K562 (cell line): ENCODE measurements around the gene NPFF. TPM values are rescaled to one million over a fixed set of nuclear protein-coding genes. Genes with fewer than 3 reads are reported as not detected.

Experiments
- ATAC-seq: fragments of 200-7000 bp; cut with Tn5 transposase; 3 replicates; pipeline ENCODE4 v1.9.1; 2020; ENCODE audit warnings: moderate library complexity
- BruUV-seq: library from RNA; stranded (reverse); fragments of 400-500 nt; replicated peaks from 2 replicates; lab custom pipeline; 2021; lab: Mats Ljungman, UMichigan
- CTCF ChIA-PET: fragments of 300-600 bp; formaldehyde crosslinking; extraction: SDS; loops from one replicate; lab custom pipeline; 2021; ENCODE audit warnings: low intra/inter-chr PET ratio; lab: Yijun Ruan, JAX
- POLR2A ChIA-PET: fragments of 300-600, 350-650 bp; sonication (Branson Sonifier 250); formaldehyde crosslinking; extraction: SDS; loops from one replicate; lab custom pipeline; 2021; ENCODE audit warnings: antibody characterized with exemption, inconsistent platforms; lab: Yijun Ruan, JAX
- DNase-seq, 4 experiments: peaks; one replicate each; pipeline versions ENCODE4 v3.0.0 to v3.0.0-alpha.2; 2011 to 2018; ENCODE audit warnings: low spot score in 3 of 4, mixed read lengths in 3 of 4; ENCODE audit errors: extremely low read depth in 1 of 4
- FAIRE-seq: peaks from 2 replicates; lab custom pipeline; 2011; peaks lifted over from hg19 to GRCh38; lab: Jason Lieb, UNC
- H2AFZ ChIP-seq: 2 replicates; pipeline ENCODE4 v1.6.0; 2011; ENCODE audit warnings: low read depth, low read length, control low read depth, inconsistent platforms
- H3K27ac ChIP-seq: fragments of 200-600 bp; 3 replicates; pipeline ENCODE4 v1.8.0; 2011; ENCODE audit warnings: low read depth, mild to moderate bottlenecking, control low read depth, inconsistent platforms, low read length, moderate library complexity, mixed read lengths; ENCODE audit errors: extremely low read depth
- H3K27me3 ChIP-seq, 2 experiments: fragments of 300-600 bp in 1 of 2; 2 replicates in 1 of 2; 3 replicates in 1 of 2; pipeline versions ENCODE4 v1.6.0 to v1.8.0; 2011; ENCODE audit warnings: inconsistent platforms in 2 of 2, low read length in 2 of 2, mild to moderate bottlenecking in 1 of 2, mixed read lengths in 1 of 2, moderate library complexity in 1 of 2; ENCODE audit not compliant: control insufficient read depth in 2 of 2, insufficient read depth in 2 of 2
- H3K36me3 ChIP-seq: fragments of 300-600 bp; 3 replicates; pipeline ENCODE4 v1.8.0; 2011; ENCODE audit warnings: mild to moderate bottlenecking, low read length, inconsistent platforms; ENCODE audit not compliant: control insufficient read depth, insufficient read depth
- H3K4me1 ChIP-seq, 2 experiments: fragments of 200-600 bp in 1 of 2; replicated peaks in 1 of 2; 2 replicates in 1 of 2; 3 replicates in 1 of 2; pipeline versions ENCODE4 v1.5.1 to v1.8.0; 2011; ENCODE audit warnings: inconsistent platforms in 2 of 2, low read length in 2 of 2, mild to moderate bottlenecking in 1 of 2, mixed read lengths in 1 of 2, moderate library complexity in 1 of 2; ENCODE audit not compliant: control insufficient read depth in 2 of 2, insufficient read depth in 2 of 2
- H3K4me2 ChIP-seq: 2 replicates; pipeline ENCODE4 v1.6.1; 2011; ENCODE audit warnings: low read length, control low read depth, inconsistent platforms, mixed read lengths; ENCODE audit not compliant: insufficient read depth
- H3K4me3 ChIP-seq: fragments of 200-600 bp; sonication (generic), shearing (Covaris generic); 2 replicates; pipeline ENCODE4 v1.5.1; 2016; ENCODE audit warnings: control low read depth, inconsistent platforms
- H3K79me2 ChIP-seq: fragments of 200-600 bp; 3 replicates; pipeline ENCODE4 v1.8.0; 2011; ENCODE audit warnings: low read length, inconsistent platforms; ENCODE audit not compliant: control insufficient read depth, insufficient read depth
- H3K9ac ChIP-seq, 2 experiments: 2 replicates each; pipeline versions ENCODE4 v1.6.0 to v1.6.1; 2011; ENCODE audit warnings: low read depth in 2 of 2, low read length in 2 of 2, control low read depth in 1 of 2, inconsistent platforms in 1 of 2, mild to moderate bottlenecking in 1 of 2, mixed read lengths in 1 of 2; ENCODE audit not compliant: insufficient read depth in 1 of 2
- H3K9me1 ChIP-seq: one replicate; pipeline ENCODE4 v1.6.0; 2011; ENCODE audit warnings: inconsistent platforms, mild to moderate bottlenecking, low read length, moderate library complexity; ENCODE audit not compliant: control insufficient read depth, insufficient read depth
- H3K9me3 ChIP-seq: replicated peaks from 2 replicates; pipeline ENCODE4 v1.5.1; 2011; ENCODE audit warnings: low read depth, low read length, inconsistent platforms; ENCODE audit not compliant: control insufficient read depth, insufficient read depth
- H4K20me1 ChIP-seq: replicated peaks from 2 replicates; pipeline ENCODE4 v1.6.1; 2011; ENCODE audit warnings: low read length, inconsistent platforms, mixed read lengths; ENCODE audit not compliant: control insufficient read depth, insufficient read depth
- CREB3 ChIP-seq: fragments of 450-650 bp; conservative IDR thresholded peaks from 2 replicates; pipeline ENCODE4 v1.6.1; 2016; ENCODE audit warnings: missing genetic modification characterization, low read depth, mild to moderate bottlenecking, missing compliant biosample characterization, moderate library complexity
- EWSR1 ChIP-seq: fragments of 450-650 bp; IDR thresholded peaks from 2 replicates; pipeline ENCODE4 v1.6.1; 2018; ENCODE audit warnings: borderline replicate concordance, mild to moderate bottlenecking, low read depth, moderate library complexity; ENCODE audit not compliant: partially characterized antibody
- POLR2A ChIP-seq: fragments of 450-650 bp; conservative IDR thresholded peaks from 2 replicates; pipeline ENCODE4 v1.6.1; 2016
- POLR2AphosphoS2 ChIP-seq: IDR thresholded peaks from 2 replicates; pipeline ENCODE4 v1.6.1; 2012; ENCODE audit warnings: low read length, improper control_type of control experiment
- POLR2AphosphoS5 ChIP-seq: IDR thresholded peaks from 2 replicates; pipeline ENCODE4 v1.6.1; 2011; ENCODE audit warnings: mild to moderate bottlenecking, low read depth, low read length, moderate library complexity; ENCODE audit not compliant: control insufficient read depth, insufficient read depth
- SIX5 ChIP-seq, 2 experiments: IDR thresholded peaks; 2 replicates each; pipeline ENCODE4 v1.6.1; 2011; ENCODE audit warnings: low read length in 2 of 2, borderline replicate concordance in 1 of 2, low read depth in 1 of 2, mild to moderate bottlenecking in 1 of 2, moderate library complexity in 1 of 2; ENCODE audit not compliant: insufficient read depth in 1 of 2
- SP1 ChIP-seq: sonication (generic); formaldehyde crosslinking; IDR thresholded peaks from 2 replicates; pipeline ENCODE4 v1.8.1; 2022; ENCODE audit warnings: mild to moderate bottlenecking, missing genetic modification reagents
- ZNF280B ChIP-seq: fragments of 250-450 bp; sonication (Bioruptor Pico); IDR thresholded peaks from 2 replicates; pipeline ENCODE4 v1.5.1; 2021; ENCODE audit warnings: mild to moderate bottlenecking
- WGBS: fragments of 100-300 bp; shearing (Covaris generic); methylation state at CpG from one replicate; pipeline ENCODE4 v1.1.6; 2016; ENCODE audit warnings: low coverage, mixed read lengths; ENCODE audit not compliant: insufficient coverage; ENCODE audit errors: missing lambda C conversion rate; 5-methylcytosine and 5-hydroxymethylcytosine counted together
- in situ Hi-C: fragments of 300-500 bp; cut with MboI; formaldehyde crosslinking; loops from 4 replicates; pipeline ENCODE4 v1.15.0; 2018; ENCODE audit warnings: inconsistent platforms, mixed read lengths
- intact Hi-C: fragments of 100-400 bp; cut with micrococcal nuclease; formaldehyde crosslinking; loops from 2 replicates; pipeline ENCODE4 v1.14.2; 2022
- polyA plus RNA-seq, 8 experiments: library from polyadenylated mRNA; depleted of rRNA in 4 of 8; stranded (reverse) in 5 of 8; unstranded in 3 of 8; fragments of >200 nt; fragmentation: Nextera tagmentation in 2 of 8; fragmentation: Illumina TruSeq in 1 of 8; extraction: Ambion mirVana in 2 of 8; extraction: Trizol in 1 of 8; gene quantifications; 2 replicates each; pipeline versions ENCODE4 v1.2.1 to v1.2.3, GENCODE V29; 2011 to 2014; ENCODE audit warnings: inconsistent platforms in 1 of 8, missing spikeins in 1 of 8
- total RNA-seq, 7 experiments: library from RNA; depleted of rRNA in 6 of 7; stranded (reverse); fragments of >200 nt in 6 of 7; fragmentation: Illumina TruSeq in 2 of 7; extraction: Trizol in 2 of 7; gene quantifications; 2 replicates each; pipeline versions ENCODE4 v1.2.1 to v1.2.3, GENCODE V29; 2011 to 2021; ENCODE audit warnings: low replicate concordance in 1 of 7

Gene NPFF
- total and polyA plus RNA-seq, 9 of the 15 experiments (the other 6 are each of a cell fraction or from before 2014, with no cell fraction given), result 0.15 to 1.2 (median 0.55) TPM; not detected in 6

GRCh38 chr12:53483979-53484377, 23.3 kb downstream of the NPFF start:
- H3K36me3 ChIP-seq, result peaks cover 83% of the 10 kb centered on the region
- TF ChIP-seq SP1 (peak; percentile 22; the same call in 1 of the 2 replicates), POLR2A (0 out of 2 replicates have a peak, but pooled peaks have one; percentile 5), ZNF280B (CRISPR knock-in tag) (no peak), POLR2AphosphoS5 (peak; percentile 9; the same call in 1 of the 2 replicates), CREB3 (tag) (no peak), SIX5 (IDR thresholded peaks at IDR 0.05; ENCODE audit: borderline replicate concordance in 1 of 2, insufficient read depth in 1 of 2, low read depth in 1 of 2, low read length in 2 of 2) (no peak), POLR2AphosphoS2 (peak; percentile 79; the same call in 1 of the 2 replicates), EWSR1 (peak; percentile 45)
- WGBS, result 95% methylated on average over 4 of the region's 4 CpGs
- BruUV-seq, result no TSS peak
- no peak for DNase-seq
- 0 out of 3 replicates have a peak, but pooled peaks cover 3% of the 10 kb centered on the region for H3K79me2 ChIP-seq
- H2AFZ ChIP-seq, result no peak overlapping the region
- no peaks in the 10 kb centered on the region for H3K9me3 ChIP-seq
- H3K27me3 ChIP-seq, result no peaks in the 10 kb centered on the region
- H3K27ac ChIP-seq, result no peak overlapping the region
- no peak for ATAC-seq
- ChIA-PET POLR2A (interaction anchor here (0.6 to 7.1 kb wide), 6 partner anchors 8 to 428 kb away, joined by 3 to 99 read pairs (median 9); no protein-coding TSS in a partner anchor), CTCF (no interaction called here)
- in situ Hi-C loops (no loop called here), intact Hi-C loops (no loop called here)
- H3K9ac ChIP-seq, result no peak overlapping the region
- H4K20me1 ChIP-seq, result peaks cover 8% of the 10 kb centered on the region
- no peak overlapping the region for H3K4me3 ChIP-seq
- peaks cover 3% of the 10 kb centered on the region for H3K9me1 ChIP-seq
- H3K4me1 ChIP-seq, result peaks cover 0 to 11% of the 10 kb centered on the region in 2 experiments; a peak in 2 of 5 replicates
- no peak overlapping the region for H3K4me2 ChIP-seq
- FAIRE-seq, result peak; percentile 26
